HepG2 (cell line): ENCODE results near the gene ACSS3. TPM values are rescaled to one million over a fixed set of nuclear protein-coding genes. Genes with fewer than 3 reads are reported as not detected.

ENCODE experiments used
- ATAC-seq: fragments of 200-7000 bp; cut with Tn5 transposase; 3 replicates; pipeline ENCODE4 v1.9.1; 2020; ENCODE audit warnings: mild to moderate bottlenecking, moderate library complexity
- BruUV-seq: library from RNA; stranded (reverse); fragments of 400-500 nt; replicated peaks from 2 replicates; lab custom pipeline; 2021; lab: Mats Ljungman, UMichigan
- CTCF ChIA-PET: fragments of 300-600 bp; formaldehyde crosslinking; extraction: SDS; loops from one replicate; lab custom pipeline; 2021; ENCODE audit warnings: low total read pairs, inconsistent platforms, low intra/inter-chr PET ratio; lab: Yijun Ruan, JAX
- POLR2A ChIA-PET: fragments of 350-600 bp; sonication (Branson Sonifier 250); formaldehyde crosslinking; loops from one replicate; lab custom pipeline; 2020; ENCODE audit warnings: antibody characterized with exemption, inconsistent platforms; lab: Yijun Ruan, JAX
- DNase-seq: peaks from one replicate; pipeline ENCODE4 v3.0.0-alpha.2; 2015; ENCODE audit warnings: low spot score
- FAIRE-seq: peaks from 3 replicates; lab custom pipeline; 2011; peaks lifted over from hg19 to GRCh38; lab: Jason Lieb, UNC
- H2AFZ ChIP-seq: one replicate; pipeline ENCODE4 v1.6.1; 2011; ENCODE audit warnings: low read length, inconsistent platforms
- H3K27ac ChIP-seq: fragments of 300-600 bp; 3 replicates; pipeline ENCODE4 v1.8.0; 2011; ENCODE audit warnings: mixed run types, mild to moderate bottlenecking, mixed read lengths, low read length, inconsistent platforms; ENCODE audit not compliant: insufficient read depth; ENCODE audit errors: extremely low read length
- H3K27me3 ChIP-seq, 2 experiments: fragments of 200-600 bp in 1 of 2; 2 replicates in 1 of 2; 3 replicates in 1 of 2; pipeline versions ENCODE4 v1.6.0 to v1.8.0; 2011; ENCODE audit warnings: low read length in 2 of 2, mild to moderate bottlenecking in 2 of 2, moderate library complexity in 2 of 2, inconsistent platforms in 1 of 2; ENCODE audit not compliant: insufficient read depth in 2 of 2, control insufficient read depth in 1 of 2
- H3K36me3 ChIP-seq, 2 experiments: fragments of 200-600 bp in 1 of 2; replicated peaks in 1 of 2; 2 replicates in 1 of 2; 3 replicates in 1 of 2; pipeline versions ENCODE4 v1.5.1 to v1.8.0; 2011; ENCODE audit warnings: low read length in 2 of 2, inconsistent platforms in 1 of 2; ENCODE audit not compliant: insufficient read depth in 2 of 2, control insufficient read depth in 1 of 2
- H3K4me1 ChIP-seq: 2 replicates; pipeline ENCODE4 v1.5.1; 2012; ENCODE audit warnings: low read length, inconsistent platforms; ENCODE audit not compliant: insufficient read depth
- H3K4me2 ChIP-seq: 2 replicates; pipeline ENCODE4 v1.6.0; 2011; ENCODE audit warnings: low read depth, low read length, inconsistent platforms
- H3K4me3 ChIP-seq, 3 experiments: fragments of 200-600 bp in 1 of 3; sonication (generic), shearing (Covaris generic) in 1 of 3; replicated peaks in 1 of 3; 2 replicates each; pipeline ENCODE4 v1.5.1; 2011 to 2016; ENCODE audit warnings: low read length in 3 of 3, inconsistent platforms in 2 of 3, low read depth in 2 of 3, mild to moderate bottlenecking in 2 of 3, control low read depth in 1 of 3, mixed read lengths in 1 of 3; ENCODE audit not compliant: insufficient read depth in 1 of 3
- H3K79me2 ChIP-seq: one replicate; pipeline ENCODE4 v1.6.1; 2011; ENCODE audit warnings: low read length, inconsistent platforms; ENCODE audit not compliant: insufficient read depth
- H3K9ac ChIP-seq: 2 replicates; pipeline ENCODE4 v1.6.0; 2011; ENCODE audit warnings: mild to moderate bottlenecking, low read depth, low read length, inconsistent platforms; ENCODE audit not compliant: insufficient read depth
- H3K9me3 ChIP-seq: 2 replicates; pipeline ENCODE4 v1.5.1; 2012; ENCODE audit warnings: mild to moderate bottlenecking, low read length
- H4K20me1 ChIP-seq: 2 replicates; pipeline ENCODE4 v1.6.0; 2011; ENCODE audit warnings: inconsistent platforms, mild to moderate bottlenecking, low read length, moderate library complexity; ENCODE audit not compliant: insufficient read depth
- ARID3A ChIP-seq: IDR thresholded peaks from 2 replicates; pipeline ENCODE4 v1.6.1; 2012; ENCODE audit warnings: low read depth, low read length, improper control_type of control experiment
- HMGA1 ChIP-seq: sonication (generic); formaldehyde crosslinking; conservative IDR thresholded peaks from 2 replicates; pipeline ENCODE4 v1.4.0; 2020; ENCODE audit warnings: missing genetic modification reagents
- JUNB ChIP-seq: sonication (generic); formaldehyde crosslinking; IDR thresholded peaks from 2 replicates; pipeline ENCODE4 v1.8.0; 2022; ENCODE audit warnings: missing genetic modification reagents, mild to moderate bottlenecking, borderline replicate concordance
- LCORL ChIP-seq, 2 experiments: fragments of 450-650 bp in 1 of 2; sonication (generic) in 1 of 2; formaldehyde crosslinking in 1 of 2; IDR thresholded peaks; 2 replicates each; pipeline versions ENCODE4 v1.5.0 to v1.6.1; 2017 to 2020; ENCODE audit warnings: antibody characterized with exemption in 1 of 2, missing genetic modification reagents in 1 of 2
- NAIF1 ChIP-seq: sonication (generic); formaldehyde crosslinking; IDR thresholded peaks from 2 replicates; pipeline ENCODE4 v1.5.0; 2020; ENCODE audit warnings: mild to moderate bottlenecking, missing genetic modification reagents, borderline replicate concordance
- PBX2 ChIP-seq: IDR thresholded peaks from 2 replicates; pipeline ENCODE4 v1.6.1; 2016; ENCODE audit warnings: control low read depth
- RXRA ChIP-seq: sonication (generic); formaldehyde crosslinking; IDR thresholded peaks from 2 replicates; pipeline ENCODE4 v1.5.1; 2020; ENCODE audit warnings: missing genetic modification reagents
- ZHX2 ChIP-seq, 2 experiments: sonication (generic) in 1 of 2; formaldehyde crosslinking in 1 of 2; IDR thresholded peaks; 2 replicates each; pipeline versions ENCODE4 v1.6.1 to v1.9.0; 2014 to 2022; ENCODE audit warnings: antibody characterized with exemption in 1 of 2, borderline replicate concordance in 1 of 2, inconsistent platforms in 1 of 2, low read depth in 1 of 2, missing genetic modification reagents in 1 of 2
- ZNF224 ChIP-seq: sonication (generic); formaldehyde crosslinking; IDR thresholded peaks from 2 replicates; pipeline ENCODE4 v1.5.0; 2020; ENCODE audit warnings: mild to moderate bottlenecking, missing genetic modification reagents
- ZNF362 ChIP-seq: sonication (generic); formaldehyde crosslinking; IDR thresholded peaks from 2 replicates; pipeline ENCODE4 v1.4.0; 2020; ENCODE audit warnings: missing genetic modification reagents, mild to moderate bottlenecking, borderline replicate concordance
- WGBS: methylation state at CpG from one replicate; pipeline ENCODE4 v1.1.6; 2017; ENCODE audit warnings: low lambda C conversion rate; 5-methylcytosine and 5-hydroxymethylcytosine counted together
- in situ Hi-C: cut with HindIII; loops from 2 replicates; pipeline ENCODE4 v1.10.0; 2017; ENCODE audit warnings: low pct_unique_long_range_greater_than_20kb; ENCODE audit not compliant: extremely low pct_ligation_motif_present
- intact Hi-C: fragments of 100-400 bp; cut with micrococcal nuclease; formaldehyde crosslinking; loops from one replicate; pipeline ENCODE4 v1.10.0; 2022; ENCODE audit not compliant: unreplicated experiment
- polyA plus RNA-seq, 8 experiments: library from polyadenylated mRNA; depleted of rRNA in 3 of 8; stranded (reverse) in 7 of 8; unstranded in 1 of 8; fragments of >200 nt; fragmentation: Illumina TruSeq in 4 of 8; extraction: Trizol in 4 of 8; gene quantifications; 2 replicates each; pipeline versions ENCODE4 v1.2.1 to v1.2.3, GENCODE V29; 2011 to 2016; ENCODE audit warnings: low read depth in 4 of 8, missing spikeins in 1 of 8, mixed read lengths in 1 of 8; ENCODE audit not compliant: insufficient read depth in 1 of 8
- total RNA-seq, 5 experiments: library from RNA; depleted of rRNA; stranded (reverse); fragments of >200 nt; fragmentation: Illumina TruSeq; extraction: Trizol; gene quantifications; 2 replicates each; pipeline ENCODE4 v1.2.3, GENCODE V29; 2016; ENCODE audit warnings: low read depth in 1 of 5

The ACSS3 gene
- total and polyA plus RNA-seq, 2 of the 13 experiments (the other 11 are each of a cell fraction or from before 2014, with no cell fraction given), result 79.5 to 86.3 TPM

GRCh38 chr12:81077329-81077685 is 572 bp upstream of the ACSS3 start (continued):
- TF ChIP-seq ARID3A (peak; percentile 35; the same call in 1 of the 2 replicates), PBX2 (CRISPR knock-in tag) (peak; percentile 89), ZNF224 (CRISPR knock-in tag) (no peak), HMGA1 (no peak), LCORL (IDR thresholded peaks at IDR 0.05) (no peak), LCORL (CRISPR knock-in tag; IDR thresholded peaks at IDR 0.05) (peak; percentile 30; the same call in 1 of the 2 replicates), NAIF1 (CRISPR knock-in tag) (0 out of 2 replicates have a peak, but pooled peaks have one; percentile 49)
- TF ChIP-seq, all 625 proteins: peak for 45

- in situ Hi-C loops (loop anchor here (5.0 to 10.0 kb wide), 2 partner anchors 64 to 144 kb away; partner anchors contain the start of gene LIN7A), intact Hi-C loops (loop anchor here (1.0 to 5.0 kb wide), 6 partner anchors 8 to 142 kb away; partner anchors contain the start of gene LIN7A)
- POLR2A ChIA-PET, result interaction anchor here (0.7 to 3.5 kb wide), 10 partner anchors 10 to 144 kb away, joined by 3 to 19 read pairs (median 6); partner anchors contain the start of gene LIN7A
- H3K79me2 ChIP-seq, result peaks cover 59% of the 10 kb centered on the region
- peak; percentile 97 for FAIRE-seq
- H3K4me2 ChIP-seq, result peak overlapping the region; percentile 90
- DNase-seq, result peak; percentile 88
- no peaks in the 10 kb centered on the region; a peak in 1 of 5 replicates for H3K27me3 ChIP-seq
- no peaks in the 10 kb centered on the region for H3K36me3 ChIP-seq
- peak; percentile 87 for ATAC-seq
- H3K4me3 ChIP-seq, result peak overlapping the region; percentile 65 to 94 (median 85)
- CTCF ChIA-PET, result no interaction called here
- H4K20me1 ChIP-seq, result no peaks in the 10 kb centered on the region
- 1% methylated on average over 10 of the region's 10 CpGs for WGBS
- no peaks in the 10 kb centered on the region for H3K9me3 ChIP-seq
- H3K4me1 ChIP-seq, result peaks cover 69% of the 10 kb centered on the region
- H3K9ac ChIP-seq, result peak overlapping the region; percentile 86
- BruUV-seq, result TSS peak; percentile 70
- no peak overlapping the region for H2AFZ ChIP-seq
- peak overlapping the region; percentile 81 for H3K27ac ChIP-seq
- no peak for TF ChIP-seq ZHX2 (IDR thresholded peaks at IDR 0.05; ENCODE audit: low read depth)
- no peak for TF ChIP-seq ZHX2 (CRISPR knock-in tag; IDR thresholded peaks at IDR 0.05; ENCODE audit: borderline replicate concordance)
- peak; percentile 87 for TF ChIP-seq JUNB (CRISPR knock-in tag)
- no peak for TF ChIP-seq RXRA (CRISPR knock-in tag)
- no peak; the same call in 1 of the 2 replicates for TF ChIP-seq ZNF362 (CRISPR knock-in tag)
These were observed 754 bp downstream of the ACSS3 start for GRCh38 chr12:81078469-81079196.
